ENCODE results near the gene ARHGAP9. TPM values are rescaled to one million over a fixed set of nuclear protein-coding genes. Genes with fewer than 3 reads are reported as not detected.

Gene ARHGAP9
- total and polyA plus RNA-seq, 2 of the 8 experiments (the other 6 are each of a cell fraction or from before 2014, with no cell fraction given): 3.2 to 6.0 TPM

DNA sequence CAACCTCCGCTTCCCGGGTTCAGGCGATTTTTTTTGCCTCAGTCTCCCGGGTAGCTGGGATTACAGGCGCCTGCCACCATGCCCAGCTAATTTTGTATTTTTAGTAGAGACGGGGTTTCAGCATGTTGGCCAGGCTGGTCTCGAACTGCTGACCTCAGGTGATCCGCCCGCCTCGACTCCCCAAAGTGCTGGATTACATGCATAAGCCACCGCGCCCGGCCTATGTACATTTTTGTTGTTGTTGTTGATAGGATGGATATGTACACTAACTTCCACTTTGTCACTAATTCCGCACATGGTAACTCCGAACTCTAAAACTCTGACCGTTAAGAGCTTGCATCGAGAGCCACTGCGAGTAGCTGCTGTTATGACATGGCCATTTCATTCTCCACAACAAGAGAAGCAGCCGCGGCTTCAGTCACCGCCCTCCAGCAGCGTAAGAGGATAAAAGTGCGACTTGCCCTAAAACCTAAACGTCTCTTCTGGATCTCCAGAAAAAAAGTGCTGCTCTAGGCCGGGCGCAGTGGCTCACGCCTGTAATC lies 7.5 kb upstream of the ARHGAP9 start (continued):
- TF ChIP-seq, protein P1, sequence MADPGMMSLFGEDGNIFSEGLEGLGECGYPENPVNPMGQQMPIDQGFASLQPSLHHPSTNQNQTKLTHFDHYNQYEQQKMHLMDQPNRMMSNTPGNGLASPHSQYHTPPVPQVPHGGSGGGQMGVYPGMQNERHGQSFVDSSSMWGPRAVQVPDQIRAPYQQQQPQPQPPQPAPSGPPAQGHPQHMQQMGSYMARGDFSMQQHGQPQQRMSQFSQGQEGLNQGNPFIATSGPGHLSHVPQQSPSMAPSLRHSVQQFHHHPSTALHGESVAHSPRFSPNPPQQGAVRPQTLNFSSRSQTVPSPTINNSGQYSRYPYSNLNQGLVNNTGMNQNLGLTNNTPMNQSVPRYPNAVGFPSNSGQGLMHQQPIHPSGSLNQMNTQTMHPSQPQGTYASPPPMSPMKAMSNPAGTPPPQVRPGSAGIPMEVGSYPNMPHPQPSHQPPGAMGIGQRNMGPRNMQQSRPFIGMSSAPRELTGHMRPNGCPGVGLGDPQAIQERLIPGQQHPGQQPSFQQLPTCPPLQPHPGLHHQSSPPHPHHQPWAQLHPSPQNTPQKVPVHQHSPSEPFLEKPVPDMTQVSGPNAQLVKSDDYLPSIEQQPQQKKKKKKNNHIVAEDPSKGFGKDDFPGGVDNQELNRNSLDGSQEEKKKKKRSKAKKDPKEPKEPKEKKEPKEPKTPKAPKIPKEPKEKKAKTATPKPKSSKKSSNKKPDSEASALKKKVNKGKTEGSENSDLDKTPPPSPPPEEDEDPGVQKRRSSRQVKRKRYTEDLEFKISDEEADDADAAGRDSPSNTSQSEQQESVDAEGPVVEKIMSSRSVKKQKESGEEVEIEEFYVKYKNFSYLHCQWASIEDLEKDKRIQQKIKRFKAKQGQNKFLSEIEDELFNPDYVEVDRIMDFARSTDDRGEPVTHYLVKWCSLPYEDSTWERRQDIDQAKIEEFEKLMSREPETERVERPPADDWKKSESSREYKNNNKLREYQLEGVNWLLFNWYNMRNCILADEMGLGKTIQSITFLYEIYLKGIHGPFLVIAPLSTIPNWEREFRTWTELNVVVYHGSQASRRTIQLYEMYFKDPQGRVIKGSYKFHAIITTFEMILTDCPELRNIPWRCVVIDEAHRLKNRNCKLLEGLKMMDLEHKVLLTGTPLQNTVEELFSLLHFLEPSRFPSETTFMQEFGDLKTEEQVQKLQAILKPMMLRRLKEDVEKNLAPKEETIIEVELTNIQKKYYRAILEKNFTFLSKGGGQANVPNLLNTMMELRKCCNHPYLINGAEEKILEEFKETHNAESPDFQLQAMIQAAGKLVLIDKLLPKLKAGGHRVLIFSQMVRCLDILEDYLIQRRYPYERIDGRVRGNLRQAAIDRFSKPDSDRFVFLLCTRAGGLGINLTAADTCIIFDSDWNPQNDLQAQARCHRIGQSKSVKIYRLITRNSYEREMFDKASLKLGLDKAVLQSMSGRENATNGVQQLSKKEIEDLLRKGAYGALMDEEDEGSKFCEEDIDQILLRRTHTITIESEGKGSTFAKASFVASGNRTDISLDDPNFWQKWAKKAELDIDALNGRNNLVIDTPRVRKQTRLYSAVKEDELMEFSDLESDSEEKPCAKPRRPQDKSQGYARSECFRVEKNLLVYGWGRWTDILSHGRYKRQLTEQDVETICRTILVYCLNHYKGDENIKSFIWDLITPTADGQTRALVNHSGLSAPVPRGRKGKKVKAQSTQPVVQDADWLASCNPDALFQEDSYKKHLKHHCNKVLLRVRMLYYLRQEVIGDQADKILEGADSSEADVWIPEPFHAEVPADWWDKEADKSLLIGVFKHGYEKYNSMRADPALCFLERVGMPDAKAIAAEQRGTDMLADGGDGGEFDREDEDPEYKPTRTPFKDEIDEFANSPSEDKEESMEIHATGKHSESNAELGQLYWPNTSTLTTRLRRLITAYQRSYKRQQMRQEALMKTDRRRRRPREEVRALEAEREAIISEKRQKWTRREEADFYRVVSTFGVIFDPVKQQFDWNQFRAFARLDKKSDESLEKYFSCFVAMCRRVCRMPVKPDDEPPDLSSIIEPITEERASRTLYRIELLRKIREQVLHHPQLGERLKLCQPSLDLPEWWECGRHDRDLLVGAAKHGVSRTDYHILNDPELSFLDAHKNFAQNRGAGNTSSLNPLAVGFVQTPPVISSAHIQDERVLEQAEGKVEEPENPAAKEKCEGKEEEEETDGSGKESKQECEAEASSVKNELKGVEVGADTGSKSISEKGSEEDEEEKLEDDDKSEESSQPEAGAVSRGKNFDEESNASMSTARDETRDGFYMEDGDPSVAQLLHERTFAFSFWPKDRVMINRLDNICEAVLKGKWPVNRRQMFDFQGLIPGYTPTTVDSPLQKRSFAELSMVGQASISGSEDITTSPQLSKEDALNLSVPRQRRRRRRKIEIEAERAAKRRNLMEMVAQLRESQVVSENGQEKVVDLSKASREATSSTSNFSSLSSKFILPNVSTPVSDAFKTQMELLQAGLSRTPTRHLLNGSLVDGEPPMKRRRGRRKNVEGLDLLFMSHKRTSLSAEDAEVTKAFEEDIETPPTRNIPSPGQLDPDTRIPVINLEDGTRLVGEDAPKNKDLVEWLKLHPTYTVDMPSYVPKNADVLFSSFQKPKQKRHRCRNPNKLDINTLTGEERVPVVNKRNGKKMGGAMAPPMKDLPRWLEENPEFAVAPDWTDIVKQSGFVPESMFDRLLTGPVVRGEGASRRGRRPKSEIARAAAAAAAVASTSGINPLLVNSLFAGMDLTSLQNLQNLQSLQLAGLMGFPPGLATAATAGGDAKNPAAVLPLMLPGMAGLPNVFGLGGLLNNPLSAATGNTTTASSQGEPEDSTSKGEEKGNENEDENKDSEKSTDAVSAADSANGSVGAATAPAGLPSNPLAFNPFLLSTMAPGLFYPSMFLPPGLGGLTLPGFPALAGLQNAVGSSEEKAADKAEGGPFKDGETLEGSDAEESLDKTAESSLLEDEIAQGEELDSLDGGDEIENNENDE (IDR thresholded peaks at IDR 0.05; ENCODE audit: insufficient replicate concordance, low read length): no peak

Data from H1 (cell line).